ENCODE results near the gene RPS15.

Gene RPS15

DNA sequence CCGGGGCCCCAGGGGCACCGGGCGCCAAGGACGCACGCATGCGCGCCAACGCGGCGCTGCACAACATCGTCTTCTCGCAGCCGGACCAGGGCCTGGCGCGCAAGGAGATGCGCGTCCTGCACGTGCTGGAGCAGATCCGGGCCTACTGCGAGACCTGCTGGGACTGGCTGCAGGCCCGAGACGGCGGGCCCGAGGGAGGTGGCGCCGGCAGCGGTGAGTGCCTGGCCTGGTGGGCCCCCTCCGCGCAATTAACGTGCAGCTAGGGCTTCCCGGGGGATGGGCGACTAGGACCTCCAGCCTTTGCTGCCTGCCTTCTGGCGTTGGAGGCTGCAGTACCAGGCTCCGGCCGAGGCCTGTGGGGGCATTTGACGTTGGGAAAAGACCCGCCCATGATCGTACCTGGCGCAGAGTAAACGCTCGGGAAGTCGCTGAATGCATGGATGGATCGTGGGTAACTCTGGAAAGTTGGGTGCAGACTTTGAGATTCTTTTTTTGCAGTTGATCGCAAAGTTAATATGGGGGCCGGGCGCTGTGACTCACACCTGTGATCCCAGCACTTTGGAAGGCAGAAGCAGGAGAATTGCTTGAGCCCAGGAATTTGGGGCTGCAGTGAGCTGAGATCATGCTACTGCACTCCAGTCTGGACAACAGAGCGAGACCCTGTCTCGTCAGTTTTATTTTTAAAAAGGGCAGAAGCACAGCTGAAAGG, 19.0 kb downstream of the RPS15 start:
- DNase-seq (ENCODE audit: extremely low read depth, insufficient read length): no peak
- Histone ChIP-seq H3K27me3 (replicated peaks; ENCODE audit: control insufficient read depth, insufficient read depth, low read length) (no peaks in the 10 kb centered on the region; the same call in 1 of the 2 replicates), H3K4me3 (replicated peaks; ENCODE audit: low read depth, low read length) (no peak overlapping the region), H3K36me3 (ENCODE audit: control insufficient read depth, insufficient read depth, low read length) (no peaks in the 10 kb centered on the region)
- TF ChIP-seq, protein P1, sequence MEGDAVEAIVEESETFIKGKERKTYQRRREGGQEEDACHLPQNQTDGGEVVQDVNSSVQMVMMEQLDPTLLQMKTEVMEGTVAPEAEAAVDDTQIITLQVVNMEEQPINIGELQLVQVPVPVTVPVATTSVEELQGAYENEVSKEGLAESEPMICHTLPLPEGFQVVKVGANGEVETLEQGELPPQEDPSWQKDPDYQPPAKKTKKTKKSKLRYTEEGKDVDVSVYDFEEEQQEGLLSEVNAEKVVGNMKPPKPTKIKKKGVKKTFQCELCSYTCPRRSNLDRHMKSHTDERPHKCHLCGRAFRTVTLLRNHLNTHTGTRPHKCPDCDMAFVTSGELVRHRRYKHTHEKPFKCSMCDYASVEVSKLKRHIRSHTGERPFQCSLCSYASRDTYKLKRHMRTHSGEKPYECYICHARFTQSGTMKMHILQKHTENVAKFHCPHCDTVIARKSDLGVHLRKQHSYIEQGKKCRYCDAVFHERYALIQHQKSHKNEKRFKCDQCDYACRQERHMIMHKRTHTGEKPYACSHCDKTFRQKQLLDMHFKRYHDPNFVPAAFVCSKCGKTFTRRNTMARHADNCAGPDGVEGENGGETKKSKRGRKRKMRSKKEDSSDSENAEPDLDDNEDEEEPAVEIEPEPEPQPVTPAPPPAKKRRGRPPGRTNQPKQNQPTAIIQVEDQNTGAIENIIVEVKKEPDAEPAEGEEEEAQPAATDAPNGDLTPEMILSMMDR (IDR thresholded peaks at IDR 0.05; ENCODE audit: insufficient read depth, low read length, poor library complexity, severe bottlenecking): no peak

DNA sequence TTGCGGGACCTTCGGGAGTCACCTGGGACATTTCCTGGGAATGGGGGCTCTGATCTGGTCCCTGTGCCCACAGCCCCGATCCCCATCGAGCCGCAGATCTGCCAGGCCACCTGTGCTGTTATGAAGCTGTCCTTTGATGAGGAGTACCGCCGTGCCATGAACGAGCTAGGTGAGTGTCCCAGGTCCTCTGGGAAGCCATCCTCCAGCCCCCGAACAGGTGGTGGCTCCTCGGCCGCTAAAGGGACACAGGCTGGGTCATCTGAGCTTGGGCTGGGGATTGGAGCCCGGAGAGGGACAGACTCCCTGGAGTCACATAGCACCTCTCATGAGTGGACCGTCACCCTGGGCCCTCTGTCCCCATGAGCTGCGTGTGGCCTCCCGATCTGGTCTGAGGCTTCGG, 19.7 kb downstream of the RPS15 start:
- no peak for DNase-seq (ENCODE audit: extremely low read depth, insufficient read length)
- no peaks in the 10 kb centered on the region for H3K36me3 ChIP-seq (ENCODE audit: control insufficient read depth, insufficient read depth, low read length)
- H3K27me3 ChIP-seq (replicated peaks; ENCODE audit: control insufficient read depth, insufficient read depth, low read length): no peaks in the 10 kb centered on the region; the same call in 1 of the 2 replicates
- no peak overlapping the region for H3K4me3 ChIP-seq (replicated peaks; ENCODE audit: low read depth, low read length)
- TF ChIP-seq, protein P1 (IDR thresholded peaks at IDR 0.05; ENCODE audit: insufficient read depth, low read length, poor library complexity, severe bottlenecking): no peak

DNA sequence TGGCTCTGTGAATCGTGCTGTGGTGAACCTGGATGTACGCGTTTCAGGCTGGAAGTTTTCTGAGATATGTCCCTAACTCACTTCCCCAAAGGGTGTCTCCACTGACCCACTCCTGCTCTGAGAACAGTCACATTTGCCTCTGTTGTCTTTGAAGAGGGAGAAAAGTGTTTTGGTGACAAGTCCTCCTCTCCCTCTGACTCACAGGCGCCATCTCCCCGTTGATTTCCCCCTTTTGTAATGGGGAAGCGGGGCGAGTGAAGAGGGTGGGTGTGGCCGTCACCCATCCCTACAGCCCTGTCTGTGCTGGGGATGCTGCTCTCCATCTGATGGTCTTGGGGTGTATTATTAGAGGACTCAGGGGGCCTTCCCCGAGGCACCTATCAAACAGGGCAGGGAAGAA, 21.3 kb downstream of the RPS15 start:
- no peak overlapping the region for H3K4me3 ChIP-seq (replicated peaks; ENCODE audit: low read depth, low read length)
- TF ChIP-seq, protein P1 (IDR thresholded peaks at IDR 0.05; ENCODE audit: insufficient read depth, low read length, poor library complexity, severe bottlenecking): no peak
- H3K27me3 ChIP-seq (replicated peaks; ENCODE audit: control insufficient read depth, insufficient read depth, low read length): no peaks in the 10 kb centered on the region
- no peak for DNase-seq (ENCODE audit: extremely low read depth, insufficient read length)
- H3K36me3 ChIP-seq (ENCODE audit: control insufficient read depth, insufficient read depth, low read length): no peaks in the 10 kb centered on the region

DNA sequence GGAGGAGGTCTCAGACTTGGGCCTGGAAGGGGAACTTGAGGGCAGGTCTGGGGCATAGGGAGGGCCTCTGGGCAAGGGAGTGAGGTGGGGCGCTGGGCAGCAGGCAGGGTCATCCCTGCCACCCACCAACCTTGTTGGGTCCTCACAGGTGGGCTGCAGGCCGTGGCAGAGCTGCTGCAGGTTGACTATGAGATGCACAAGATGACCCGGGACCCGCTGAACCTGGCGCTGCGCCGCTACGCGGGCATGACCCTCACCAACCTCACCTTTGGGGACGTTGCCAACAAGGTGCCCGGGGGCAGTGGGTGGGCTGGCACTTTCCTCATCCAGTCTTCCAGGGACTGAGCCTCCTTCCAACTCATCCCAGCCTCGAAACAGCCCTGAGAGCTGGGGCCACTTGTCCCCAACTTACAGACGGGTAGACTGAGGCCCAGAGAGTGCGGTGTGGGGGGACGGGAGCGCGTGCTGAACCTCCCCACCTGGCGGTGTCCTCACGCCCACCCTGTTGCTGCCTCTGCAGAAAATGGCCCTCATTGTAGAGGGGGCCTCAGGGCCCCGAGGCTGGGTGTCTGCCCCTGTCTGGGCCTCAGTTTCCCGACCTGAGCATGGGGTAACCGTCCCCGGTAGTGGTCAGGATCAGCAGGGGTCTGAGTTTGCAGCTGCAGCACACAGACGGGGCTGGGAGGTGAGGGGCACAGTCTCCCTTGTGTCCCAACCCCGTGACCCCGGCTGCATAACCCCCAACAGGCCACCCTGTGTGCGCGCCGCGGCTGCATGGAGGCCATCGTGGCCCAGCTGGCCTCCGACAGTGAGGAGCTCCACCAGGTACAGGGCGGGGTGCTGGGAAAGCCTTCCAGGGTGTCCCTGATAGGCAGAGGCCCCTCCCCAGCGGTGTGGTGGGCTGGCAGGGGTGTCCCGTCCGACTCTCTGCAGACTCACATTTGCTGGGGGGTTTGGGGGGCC, 22.1 kb downstream of the RPS15 start:
- TF ChIP-seq, protein P1 (IDR thresholded peaks at IDR 0.05; ENCODE audit: insufficient read depth, low read length, poor library complexity, severe bottlenecking): no peak
- no peak for DNase-seq (ENCODE audit: extremely low read depth, insufficient read length)
- H3K27me3 ChIP-seq (replicated peaks; ENCODE audit: control insufficient read depth, insufficient read depth, low read length): no peaks in the 10 kb centered on the region
- H3K36me3 ChIP-seq (ENCODE audit: control insufficient read depth, insufficient read depth, low read length): no peaks in the 10 kb centered on the region
- no peak overlapping the region for H3K4me3 ChIP-seq (replicated peaks; ENCODE audit: low read depth, low read length)

DNA sequence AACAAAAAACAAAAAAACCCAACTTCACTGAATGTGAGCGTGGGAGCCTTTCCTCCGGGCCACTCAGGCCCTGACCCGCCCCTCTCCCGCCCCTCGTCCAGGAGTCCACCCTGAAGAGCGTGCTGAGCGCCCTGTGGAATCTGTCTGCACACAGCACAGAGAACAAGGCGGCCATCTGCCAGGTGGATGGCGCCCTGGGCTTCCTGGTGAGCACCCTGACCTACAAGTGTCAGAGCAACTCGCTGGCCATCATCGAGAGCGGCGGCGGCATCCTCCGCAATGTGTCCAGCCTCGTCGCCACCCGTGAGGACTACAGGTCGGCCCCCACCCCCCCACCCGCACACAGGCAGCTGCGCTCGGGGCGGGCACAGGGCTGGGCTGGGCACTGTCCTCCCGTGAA, 23.7 kb downstream of the RPS15 start:
- DNase-seq (ENCODE audit: extremely low read depth, insufficient read length): no peak
- Histone ChIP-seq H3K4me3 (replicated peaks; ENCODE audit: low read depth, low read length) (no peak overlapping the region), H3K36me3 (ENCODE audit: control insufficient read depth, insufficient read depth, low read length) (no peaks in the 10 kb centered on the region), H3K27me3 (replicated peaks; ENCODE audit: control insufficient read depth, insufficient read depth, low read length) (no peaks in the 10 kb centered on the region)
- TF ChIP-seq, protein P1 (IDR thresholded peaks at IDR 0.05; ENCODE audit: insufficient read depth, low read length, poor library complexity, severe bottlenecking): no peak

All from GM06990 (cell line).